Measurements from ENCODE around the gene PLEKHG3.

PLEKHG3 gene

DNA sequence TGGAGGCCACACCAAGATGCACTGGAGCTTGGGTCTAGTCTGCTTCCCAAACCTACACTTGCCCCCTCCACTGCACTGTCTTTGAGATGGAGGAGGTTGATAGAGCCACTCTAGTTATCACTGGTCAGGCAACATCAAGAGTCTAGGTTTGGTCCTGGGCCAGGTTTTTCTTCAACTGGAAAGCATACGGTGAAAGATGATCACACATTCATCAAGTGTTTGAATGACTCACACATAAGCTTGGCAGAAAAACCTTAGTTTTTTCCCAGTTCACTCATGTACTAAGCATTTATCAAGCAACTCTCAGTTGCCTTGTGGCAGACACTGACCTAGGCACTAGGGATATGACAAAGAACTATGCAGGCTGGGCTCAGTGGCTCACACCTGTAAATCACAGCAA is 84.5 kb downstream of the PLEKHG3 start:
- DNase-seq (ENCODE audit: low spot score): no peak

DNA sequence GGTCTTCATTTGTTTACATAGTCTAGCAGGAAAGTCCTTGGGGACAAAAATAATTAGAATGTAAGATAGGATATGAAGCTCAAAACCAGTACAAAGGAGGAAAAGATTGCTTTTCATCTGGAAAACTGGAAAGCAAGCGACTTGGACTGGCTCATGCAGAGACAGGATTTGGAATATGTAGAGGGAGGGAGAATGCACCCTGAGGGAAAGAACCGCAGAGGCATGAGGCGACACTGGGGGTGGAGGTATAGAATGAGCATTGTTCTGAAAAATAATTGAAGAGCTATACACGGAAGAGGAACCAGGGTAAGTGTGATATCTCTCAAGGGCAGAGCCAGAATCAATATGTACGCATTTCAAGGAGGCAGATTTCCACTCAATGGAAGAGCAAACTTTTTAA is 85.5 kb downstream of the PLEKHG3 start:
- TF ChIP-seq, protein P1, sequence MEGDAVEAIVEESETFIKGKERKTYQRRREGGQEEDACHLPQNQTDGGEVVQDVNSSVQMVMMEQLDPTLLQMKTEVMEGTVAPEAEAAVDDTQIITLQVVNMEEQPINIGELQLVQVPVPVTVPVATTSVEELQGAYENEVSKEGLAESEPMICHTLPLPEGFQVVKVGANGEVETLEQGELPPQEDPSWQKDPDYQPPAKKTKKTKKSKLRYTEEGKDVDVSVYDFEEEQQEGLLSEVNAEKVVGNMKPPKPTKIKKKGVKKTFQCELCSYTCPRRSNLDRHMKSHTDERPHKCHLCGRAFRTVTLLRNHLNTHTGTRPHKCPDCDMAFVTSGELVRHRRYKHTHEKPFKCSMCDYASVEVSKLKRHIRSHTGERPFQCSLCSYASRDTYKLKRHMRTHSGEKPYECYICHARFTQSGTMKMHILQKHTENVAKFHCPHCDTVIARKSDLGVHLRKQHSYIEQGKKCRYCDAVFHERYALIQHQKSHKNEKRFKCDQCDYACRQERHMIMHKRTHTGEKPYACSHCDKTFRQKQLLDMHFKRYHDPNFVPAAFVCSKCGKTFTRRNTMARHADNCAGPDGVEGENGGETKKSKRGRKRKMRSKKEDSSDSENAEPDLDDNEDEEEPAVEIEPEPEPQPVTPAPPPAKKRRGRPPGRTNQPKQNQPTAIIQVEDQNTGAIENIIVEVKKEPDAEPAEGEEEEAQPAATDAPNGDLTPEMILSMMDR (IDR thresholded peaks at IDR 0.05; ENCODE audit: extremely low read depth, missing control alignments): no peak

More for the DNA sequence above, 84.5 kb downstream of the PLEKHG3 start:
- TF ChIP-seq, protein P1 (IDR thresholded peaks at IDR 0.05; ENCODE audit: extremely low read depth, missing control alignments): no peak

DNA sequence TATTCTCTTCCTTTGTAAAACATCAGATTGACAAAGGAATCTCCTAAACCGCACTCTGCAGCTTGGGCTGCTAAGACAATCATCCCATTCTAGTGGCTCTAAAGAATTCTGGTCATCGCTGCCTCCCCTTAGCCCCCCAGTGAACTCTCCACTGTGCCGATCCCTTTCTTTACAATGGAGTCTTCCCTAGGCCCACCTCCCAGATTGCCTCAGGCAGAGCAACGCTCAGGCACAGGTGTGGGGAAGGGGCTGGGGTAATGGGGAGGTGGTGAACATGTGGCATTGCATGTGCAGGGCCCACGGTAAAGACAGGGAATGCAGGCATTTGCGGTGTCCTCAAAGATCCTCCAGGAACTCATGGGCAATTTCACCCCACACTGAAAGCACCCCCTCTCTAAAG is 86.3 kb downstream of the PLEKHG3 start:
- no peak for DNase-seq (ENCODE audit: low spot score)

More for the DNA sequence above, 85.5 kb downstream of the PLEKHG3 start:
- DNase-seq (ENCODE audit: low spot score): no peak

DNA sequence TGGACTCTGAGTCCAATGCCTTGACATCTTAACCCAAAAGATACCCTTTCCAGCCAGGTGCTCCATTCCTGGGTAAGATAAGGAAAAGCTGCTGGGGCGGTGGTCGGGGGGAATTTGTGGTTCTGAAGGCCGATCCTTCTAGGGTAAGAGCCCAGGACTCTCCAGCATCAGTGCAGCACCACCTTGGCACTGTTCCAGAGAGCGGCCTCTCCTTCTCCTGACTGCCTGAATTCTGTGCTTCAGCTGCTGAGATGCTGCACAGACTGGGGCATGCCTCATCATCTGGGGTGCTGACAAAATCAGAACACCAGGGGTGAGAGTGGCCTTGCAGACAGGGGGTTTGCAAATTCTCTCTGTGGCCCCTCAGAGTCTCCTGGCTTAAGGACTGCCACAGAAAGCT is 88.0 kb downstream of the PLEKHG3 start:
- no peak for DNase-seq (ENCODE audit: low spot score)
- TF ChIP-seq, protein P1 (IDR thresholded peaks at IDR 0.05; ENCODE audit: extremely low read depth, missing control alignments): no peak

More for the DNA sequence above, 86.3 kb downstream of the PLEKHG3 start:
- TF ChIP-seq, protein P1 (IDR thresholded peaks at IDR 0.05; ENCODE audit: extremely low read depth, missing control alignments): no peak

DNA sequence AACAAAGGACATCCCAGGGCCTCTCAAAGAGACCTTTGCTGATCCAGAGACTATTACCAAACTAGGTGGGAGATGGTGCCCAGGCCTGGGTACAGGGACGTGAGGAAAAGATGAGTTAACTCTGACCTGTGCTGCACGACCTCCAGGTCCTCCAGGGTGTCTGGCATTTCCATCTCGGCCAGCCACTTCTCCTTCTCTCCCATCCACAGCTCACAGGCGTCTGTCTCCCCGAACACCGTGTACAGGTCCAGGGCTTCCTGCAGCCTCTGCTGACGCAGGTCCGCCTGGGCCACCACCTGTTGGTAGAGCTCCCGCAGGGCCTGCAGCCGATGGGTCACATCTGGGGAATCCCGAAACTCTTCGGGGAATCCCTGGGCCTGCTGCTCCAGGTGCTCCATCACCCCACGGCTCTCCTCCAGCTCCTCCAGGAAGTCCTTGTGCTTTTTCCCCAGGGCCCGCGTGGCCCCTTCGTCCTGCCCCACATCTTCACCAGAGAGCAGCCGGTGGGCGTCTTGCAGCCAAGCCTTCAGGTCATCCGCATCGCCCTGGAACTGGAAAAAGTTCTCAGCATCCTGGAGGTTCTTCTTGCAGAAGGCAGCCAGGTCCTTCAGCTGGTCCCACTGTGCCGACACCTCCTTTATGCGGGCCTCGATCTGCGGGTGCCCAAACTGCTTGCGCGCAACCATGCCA is 88.8 kb downstream of the PLEKHG3 start:
- DNase-seq (ENCODE audit: low spot score): no peak
- TF ChIP-seq, protein P1 (IDR thresholded peaks at IDR 0.05; ENCODE audit: extremely low read depth, missing control alignments): no peak

DNA sequence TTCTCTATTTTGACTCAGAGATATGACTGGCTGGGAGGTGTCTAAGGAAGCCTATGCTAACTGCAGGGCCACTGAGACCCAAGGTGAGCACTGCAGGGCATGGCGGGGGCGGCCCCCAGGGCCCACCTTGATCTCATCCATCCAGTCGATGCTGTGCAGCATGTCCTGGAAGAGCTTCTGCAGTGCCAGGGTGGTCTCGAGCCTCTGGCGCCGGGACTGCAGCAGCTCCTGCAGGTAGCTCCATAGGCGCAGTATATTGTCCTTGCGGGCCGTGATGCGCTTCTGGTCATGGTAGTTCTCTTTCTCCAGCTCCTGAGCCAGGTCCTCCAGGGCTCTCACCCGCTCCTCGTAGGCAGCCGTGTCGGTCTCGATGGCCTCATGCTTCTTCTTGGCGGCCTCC is 91.0 kb downstream of the PLEKHG3 start:
- TF ChIP-seq, protein P1 (IDR thresholded peaks at IDR 0.05; ENCODE audit: extremely low read depth, missing control alignments): no peak
- no peak for DNase-seq (ENCODE audit: low spot score)

DNA sequence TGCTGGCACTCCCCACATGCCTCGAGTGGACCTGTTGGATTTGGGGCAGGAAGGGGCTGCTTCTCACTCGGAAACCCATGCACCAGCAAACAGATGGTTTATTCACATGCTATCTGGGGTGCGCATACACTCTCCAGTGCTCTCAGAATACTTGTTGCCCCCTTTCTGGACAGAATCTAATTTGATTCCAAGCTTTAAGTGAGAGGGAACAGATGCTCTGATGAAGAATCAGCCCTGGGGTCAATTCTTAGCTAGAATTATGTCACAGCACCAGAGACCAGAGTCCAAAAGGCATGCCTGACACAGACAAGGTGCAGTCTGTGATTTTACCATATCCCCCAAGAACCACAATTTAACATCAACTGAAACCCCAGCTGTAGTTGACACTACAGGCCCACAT is 91.7 kb downstream of the PLEKHG3 start:
- DNase-seq (ENCODE audit: low spot score): no peak

More for the DNA sequence above, 91.7 kb downstream of the PLEKHG3 start:
- TF ChIP-seq, protein P1 (IDR thresholded peaks at IDR 0.05; ENCODE audit: extremely low read depth, missing control alignments): no peak
